Mesendoderm (in vitro differentiated cells): Measurements from ENCODE around the gene PPEF1.

ENCODE experiments used
- DNase-seq: peaks from one replicate; pipeline ENCODE4 v3.0.0; 2013
- H2AK5ac ChIP-seq: 2 replicates; pipeline ENCODE4 v1.6.1; 2013; ENCODE audit warnings: low read length, inconsistent platforms
- H2BK120ac ChIP-seq: 2 replicates; pipeline ENCODE4 v1.6.1; 2013; ENCODE audit warnings: low read depth, mild to moderate bottlenecking, low read length, moderate library complexity, mixed read lengths
- H2BK15ac ChIP-seq: replicated peaks from 2 replicates; pipeline ENCODE4 v1.6.1; 2013; ENCODE audit warnings: low read depth, mild to moderate bottlenecking, moderate library complexity
- H2BK5ac ChIP-seq: 2 replicates; pipeline ENCODE4 v1.6.1; 2013; ENCODE audit warnings: low read length, inconsistent platforms
- H3K18ac ChIP-seq: 2 replicates; pipeline ENCODE4 v1.6.1; 2013; ENCODE audit warnings: mild to moderate bottlenecking, low read length, mixed read lengths
- H3K23ac ChIP-seq: one replicate; pipeline ENCODE4 v1.6.1; 2013; ENCODE audit warnings: low read length
- H3K27ac ChIP-seq: 2 replicates; pipeline ENCODE4 v1.5.1; 2013; ENCODE audit warnings: low read depth, mild to moderate bottlenecking, inconsistent platforms, low read length, moderate library complexity
- H3K27me3 ChIP-seq: 2 replicates; pipeline ENCODE4 v1.6.1; 2013; ENCODE audit warnings: low read length, control low read depth, mild to moderate bottlenecking, inconsistent platforms; ENCODE audit not compliant: insufficient read depth, poor library complexity
- H3K36me3 ChIP-seq: 2 replicates; pipeline ENCODE4 v1.6.1; 2013; ENCODE audit warnings: low read length, inconsistent platforms; ENCODE audit not compliant: control insufficient read depth, insufficient read depth
- H3K4ac ChIP-seq: one replicate; pipeline ENCODE4 v1.6.1; 2013; ENCODE audit warnings: low read depth, mild to moderate bottlenecking, low read length, moderate library complexity
- H3K4me1 ChIP-seq: 2 replicates; pipeline ENCODE4 v1.6.1; 2013; ENCODE audit warnings: low read depth, low read length, inconsistent platforms; ENCODE audit not compliant: control insufficient read depth
- H3K4me2 ChIP-seq: 2 replicates; pipeline ENCODE4 v1.6.1; 2013; ENCODE audit warnings: low read length
- H3K4me3 ChIP-seq: 2 replicates; pipeline ENCODE4 v1.5.1; 2013; ENCODE audit warnings: mild to moderate bottlenecking, low read length
- H3K56ac ChIP-seq: one replicate; pipeline ENCODE4 v1.6.1; 2013; ENCODE audit warnings: low read length
- H3K79me1 ChIP-seq: 2 replicates; pipeline ENCODE4 v1.6.1; 2013; ENCODE audit warnings: low read length, inconsistent platforms
- H3K79me2 ChIP-seq: 2 replicates; pipeline ENCODE4 v1.6.1; 2013; ENCODE audit warnings: mild to moderate bottlenecking, low read length; ENCODE audit not compliant: control insufficient read depth, insufficient read depth
- H3K9ac ChIP-seq: 2 replicates; pipeline ENCODE4 v1.6.1; 2013; ENCODE audit warnings: low read length, inconsistent platforms
- H4K5ac ChIP-seq: one replicate; pipeline ENCODE4 v1.6.1; 2013; ENCODE audit warnings: low read length
- H4K8ac ChIP-seq: one replicate; pipeline ENCODE4 v1.6.1; 2013; ENCODE audit warnings: low read depth, mild to moderate bottlenecking, control low read depth, low read length, moderate library complexity
- WGBS: extraction: QIAGEN DNeasy Blood & Tissue Kit; methylation state at CpG from one replicate; pipeline ENCODE4 v1.1.7; 2013; ENCODE audit warnings: low lambda C conversion rate, missing lambda C conversion rate; ENCODE audit not compliant: insufficient coverage; ENCODE audit errors: extremely low coverage; 5-methylcytosine and 5-hydroxymethylcytosine counted together

The PPEF1 gene

DNA sequence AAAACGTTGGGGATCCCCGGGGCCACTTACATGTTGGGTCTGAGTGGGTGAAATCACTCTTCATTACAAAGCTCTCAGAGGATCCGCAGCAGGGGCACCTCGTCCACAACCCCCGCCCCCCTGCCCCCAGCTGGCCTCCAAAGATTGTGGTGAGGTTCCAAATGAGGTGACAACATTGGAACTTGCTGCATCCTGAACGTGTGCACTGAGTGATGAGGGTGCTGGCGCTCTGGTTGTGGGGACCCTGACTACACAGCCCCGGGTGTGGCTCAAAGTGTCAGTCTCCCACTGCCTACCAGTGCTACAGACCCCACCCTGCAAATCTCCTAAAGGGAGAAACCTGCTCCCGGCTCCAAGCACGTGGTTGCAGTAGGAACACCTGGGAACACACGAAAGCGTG lies 164.5 kb downstream of the PPEF1 start:
- no peak overlapping the region for H3K4me3 ChIP-seq
- no peak overlapping the region for H3K27ac ChIP-seq
- H3K27me3 ChIP-seq = no peaks in the 10 kb centered on the region
- H4K5ac ChIP-seq = no peak overlapping the region
- no peaks in the 10 kb centered on the region for H3K79me1 ChIP-seq
- no peak overlapping the region for H3K4me2 ChIP-seq
- no peak overlapping the region for H2AK5ac ChIP-seq
- no peak overlapping the region for H3K18ac ChIP-seq
- H3K79me2 ChIP-seq = no peaks in the 10 kb centered on the region
- no peaks in the 10 kb centered on the region for H3K4me1 ChIP-seq
- H3K9ac ChIP-seq = no peak overlapping the region
- H3K23ac ChIP-seq = no peak overlapping the region
- no peak overlapping the region for H4K8ac ChIP-seq
- H2BK120ac ChIP-seq = no peak overlapping the region
- no peak overlapping the region for H3K56ac ChIP-seq
- no peak overlapping the region for H3K4ac ChIP-seq
- DNase-seq = no peak
- no peaks in the 10 kb centered on the region for H3K36me3 ChIP-seq
- no peak overlapping the region for H2BK5ac ChIP-seq
- no peak overlapping the region for H2BK15ac ChIP-seq
- WGBS = no CpG with 5 or more reads among the region's 12 CpGs

DNA sequence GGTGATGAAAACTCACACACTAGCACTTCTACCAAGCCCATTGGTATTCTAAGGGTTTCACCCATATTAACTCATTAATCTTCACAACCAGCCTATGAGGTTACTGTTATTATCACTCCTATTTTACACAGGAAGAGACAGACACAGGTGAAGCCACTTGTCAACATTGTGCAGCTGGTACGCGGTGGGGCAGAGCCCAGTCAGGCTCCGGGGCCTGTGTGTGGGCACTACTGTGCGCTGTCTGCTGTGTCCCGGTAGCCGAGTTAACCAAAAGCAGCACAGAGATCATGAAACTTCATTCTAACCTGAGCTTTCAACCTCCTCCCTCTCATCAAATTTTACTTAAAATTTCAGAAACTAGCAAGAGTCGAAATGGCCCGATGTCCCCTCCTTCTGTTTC lies 165.2 kb downstream of the PPEF1 start:
- H4K5ac ChIP-seq = no peak overlapping the region
- no peaks in the 10 kb centered on the region for H3K79me2 ChIP-seq
- no peak overlapping the region for H2BK120ac ChIP-seq
- no peak overlapping the region for H3K23ac ChIP-seq
- no peaks in the 10 kb centered on the region for H3K4me1 ChIP-seq
- WGBS = no CpG with 5 or more reads among the region's 8 CpGs
- H3K18ac ChIP-seq = no peak overlapping the region
- H4K8ac ChIP-seq = no peak overlapping the region
- H3K56ac ChIP-seq = no peak overlapping the region
- H3K79me1 ChIP-seq = no peaks in the 10 kb centered on the region
- H3K36me3 ChIP-seq = no peaks in the 10 kb centered on the region
- no peak overlapping the region for H3K9ac ChIP-seq
- H2AK5ac ChIP-seq = no peak overlapping the region
- no peak overlapping the region for H2BK15ac ChIP-seq
- no peak overlapping the region for H2BK5ac ChIP-seq
- no peak overlapping the region for H3K4ac ChIP-seq
- no peak overlapping the region for H3K27ac ChIP-seq
- H3K4me2 ChIP-seq = no peak overlapping the region
- no peak overlapping the region for H3K4me3 ChIP-seq
- no peak for DNase-seq
- H3K27me3 ChIP-seq = no peaks in the 10 kb centered on the region

DNA sequence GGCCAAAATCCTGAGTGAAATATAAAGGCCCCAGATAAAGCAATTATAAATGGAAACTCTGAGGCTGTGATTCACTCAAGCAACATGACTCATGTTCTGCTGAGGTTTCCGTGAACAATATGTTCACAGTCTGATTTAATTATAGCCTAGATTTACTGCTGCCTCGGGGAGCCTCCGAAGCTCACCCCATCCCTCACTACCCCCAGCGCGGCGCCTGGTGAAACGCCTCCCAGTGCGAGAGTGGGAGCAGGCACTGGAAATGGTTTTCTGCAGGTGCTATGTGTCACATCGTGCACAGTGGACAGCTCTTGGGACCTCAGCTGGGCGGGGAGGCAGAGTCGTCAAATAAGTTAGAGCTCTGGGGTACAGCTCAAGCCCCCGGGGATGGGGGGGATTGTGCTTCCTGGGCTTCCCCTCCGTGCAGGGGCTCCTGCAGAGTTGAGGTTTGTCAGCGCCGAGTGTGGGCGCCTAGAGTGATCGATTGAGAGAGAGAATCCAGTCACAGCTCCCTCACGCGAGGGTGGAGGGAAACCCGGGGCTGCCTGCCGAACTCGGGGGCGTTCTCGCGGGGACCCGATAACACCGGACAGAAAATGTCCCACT lies 165.8 kb downstream of the PPEF1 start:
- Histone ChIP-seq H3K4me1 (no peaks in the 10 kb centered on the region), H3K27ac (no peak overlapping the region), H3K4ac (no peak overlapping the region), H3K9ac (no peak overlapping the region), H3K27me3 (no peaks in the 10 kb centered on the region), H2BK120ac (no peak overlapping the region), H2BK15ac (no peak overlapping the region), H2AK5ac (no peak overlapping the region), H3K56ac (no peak overlapping the region), H3K4me2 (no peak overlapping the region), H2BK5ac (no peak overlapping the region), H3K79me1 (no peaks in the 10 kb centered on the region), H3K23ac (no peak overlapping the region), H3K79me2 (no peaks in the 10 kb centered on the region), H3K18ac (no peak overlapping the region), H4K5ac (no peak overlapping the region), H3K4me3 (no peak overlapping the region), H4K8ac (no peak overlapping the region), H3K36me3 (no peaks in the 10 kb centered on the region)
- WGBS = no CpG with 5 or more reads among the region's 27 CpGs
- DNase-seq = no peak

DNA sequence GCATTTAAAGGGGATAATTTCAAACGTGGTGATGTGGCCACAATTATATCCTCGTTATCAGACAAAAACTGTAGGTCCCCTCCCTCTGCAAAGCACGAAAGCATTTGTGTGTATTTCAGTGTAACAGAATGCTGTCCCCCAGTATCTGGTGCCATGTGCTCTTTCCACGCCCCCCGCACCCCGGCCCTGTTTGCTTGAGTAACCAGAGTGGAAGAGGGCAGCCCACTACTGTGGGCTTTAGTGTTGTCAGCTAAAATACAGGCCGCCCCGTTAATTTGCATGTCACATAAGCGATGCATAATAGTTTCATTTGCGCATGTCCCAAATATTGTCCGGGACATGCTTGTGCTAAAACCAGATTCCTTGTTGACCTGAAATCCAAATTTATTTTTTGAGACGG lies 166.4 kb downstream of the PPEF1 start:
- Histone ChIP-seq H3K79me1 (no peaks in the 10 kb centered on the region), H2AK5ac (no peak overlapping the region), H3K4me1 (no peaks in the 10 kb centered on the region), H3K9ac (no peak overlapping the region), H3K79me2 (no peaks in the 10 kb centered on the region), H3K36me3 (no peaks in the 10 kb centered on the region), H2BK120ac (no peak overlapping the region), H3K4me2 (no peak overlapping the region), H3K4me3 (no peak overlapping the region), H3K23ac (no peak overlapping the region), H3K56ac (no peak overlapping the region), H3K27me3 (no peaks in the 10 kb centered on the region), H3K4ac (no peak overlapping the region), H2BK15ac (no peak overlapping the region), H3K27ac (no peak overlapping the region), H3K18ac (no peak overlapping the region), H4K8ac (no peak overlapping the region), H4K5ac (no peak overlapping the region), H2BK5ac (no peak overlapping the region)
- no peak for DNase-seq
- no CpG with 5 or more reads among the region's 12 CpGs for WGBS

DNA sequence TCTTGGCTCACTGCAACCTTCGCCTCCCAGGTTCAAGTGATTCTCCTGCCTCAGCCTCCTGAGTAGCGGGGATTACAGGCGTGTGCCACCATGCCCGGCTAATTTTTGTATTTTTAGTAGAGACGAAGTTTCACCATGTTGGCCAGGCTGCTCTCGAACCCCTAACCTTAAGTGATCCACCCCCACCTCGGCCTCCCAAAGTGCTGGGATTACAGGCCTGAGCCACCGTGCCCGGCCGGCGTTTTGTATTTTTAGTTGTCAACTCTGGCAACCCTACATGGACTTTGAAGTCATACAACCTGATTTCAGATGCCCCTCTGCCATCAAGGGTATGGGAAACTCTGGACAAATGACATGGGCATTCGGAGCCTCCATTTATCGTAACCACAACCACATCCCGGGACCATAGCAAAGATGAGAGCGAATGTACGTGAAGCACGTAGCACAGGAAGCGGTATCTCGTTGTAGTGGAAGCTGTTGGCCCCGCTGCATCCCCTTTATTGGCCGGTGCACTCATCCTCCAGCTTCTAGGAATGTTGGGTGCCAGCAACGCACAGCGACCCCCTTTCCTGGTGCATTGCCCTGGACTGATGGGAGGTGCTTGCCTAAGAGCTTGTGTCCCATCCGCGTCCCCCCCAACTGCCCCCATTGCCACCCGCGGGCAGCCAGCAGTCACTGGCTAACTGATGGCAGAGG lies 167.3 kb downstream of the PPEF1 start:
- Histone ChIP-seq H4K8ac (no peak overlapping the region), H3K4me1 (no peaks in the 10 kb centered on the region), H4K5ac (no peak overlapping the region), H3K4ac (no peak overlapping the region), H2BK15ac (no peak overlapping the region), H2AK5ac (no peak overlapping the region), H3K56ac (no peak overlapping the region), H3K4me2 (no peak overlapping the region), H3K18ac (no peak overlapping the region), H3K4me3 (no peak overlapping the region), H3K79me1 (no peaks in the 10 kb centered on the region), H2BK5ac (no peak overlapping the region), H2BK120ac (no peak overlapping the region), H3K36me3 (no peaks in the 10 kb centered on the region), H3K27ac (no peak overlapping the region), H3K23ac (no peak overlapping the region), H3K9ac (no peak overlapping the region), H3K79me2 (no peaks in the 10 kb centered on the region), H3K27me3 (no peaks in the 10 kb centered on the region)
- WGBS = no CpG with 5 or more reads among the region's 27 CpGs
- DNase-seq = no peak
